A549 treated with GW870086 at 1 μM for 4 hours (cell line): ENCODE data around the gene AP3B2. TPM values are rescaled to one million over a fixed set of nuclear protein-coding genes. Genes with fewer than 3 reads are reported as not detected.

Experiments used
- total RNA-seq: library from RNA; stranded (reverse); fragments of 200-300 nt; extraction: Qiagen RNA extraction; gene quantifications from 5 replicates; pipeline ENCODE4 v1.2.3, GENCODE V29; 2022; ENCODE audit warnings: low read depth

The AP3B2 gene
- total RNA-seq = 0.47 to 1.0 TPM (median 0.68 TPM) in 5 replicates

GRCh38 chr15:82709421-82710207 lies at the start of gene AP3B2:
Gene AP3B2 (minus strand): TSS chr15:82709875. CDS start chr15:82709706, 169 bp downstream.

DNA sequence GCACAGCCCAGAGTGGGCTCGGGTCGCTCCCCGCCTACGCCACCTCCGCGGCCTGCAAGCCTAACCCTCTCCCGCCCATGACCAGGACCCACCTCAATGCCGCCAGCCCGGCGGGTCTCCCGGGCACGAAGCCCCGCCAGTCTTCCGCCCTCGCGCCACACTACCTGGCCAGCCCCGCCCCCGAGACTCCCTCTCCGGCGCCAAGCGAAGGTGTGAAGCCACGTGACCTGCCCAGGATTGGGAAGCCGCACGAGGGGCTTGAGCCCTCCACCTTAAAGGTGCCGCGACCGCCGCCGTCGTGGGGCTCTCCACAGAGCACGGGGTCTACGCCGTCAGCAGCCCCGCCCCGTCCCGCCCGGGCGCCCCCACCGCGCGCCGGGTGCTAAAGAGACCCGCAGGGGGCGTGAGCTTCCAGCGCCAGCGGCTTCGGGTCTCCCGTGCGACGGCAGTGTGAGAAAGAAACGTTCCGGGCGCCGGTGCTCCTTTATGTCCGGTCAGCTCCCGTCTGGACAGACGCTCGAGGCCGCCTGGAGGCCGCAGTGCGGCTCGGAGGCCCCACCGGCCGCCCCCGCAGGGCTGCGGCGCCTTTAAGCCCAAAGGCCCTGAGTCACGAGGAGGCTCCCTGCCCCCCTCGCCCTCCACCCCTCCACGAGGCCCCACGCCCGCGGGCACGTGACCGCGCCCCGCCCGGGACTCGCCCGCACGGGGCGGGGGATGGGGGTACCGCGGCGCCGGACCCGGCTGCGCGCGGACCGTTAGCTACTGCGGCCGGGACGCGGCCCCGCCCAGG lies 62.4 kb downstream of the AP3B2 start, which contains the start of gene CPEB1:
TSS of gene CPEB1 (minus strand) at position 319 of the 790 bp plus-strand sequence. CDS start 18,904 bp downstream, outside the sequence.

Other genes with a start within 250 kb of the AP3B2 start
- gene RPS17, start 169.4 kb downstream of the AP3B2 start, total RNA-seq = 3,849 to 4,455 TPM (median 3,970 TPM) in 5 replicates
- 2.3 to 3.5 TPM (median 2.9 TPM) in 5 replicates for gene CPEB1, start 62.5 kb downstream of the AP3B2 start, total RNA-seq
- not detected in 5 replicates for gene FSD2, start 96.2 kb upstream of the AP3B2 start, total RNA-seq
- 5.9 to 7.1 TPM (median 6.2 TPM) in 5 replicates for gene WHAMM, start 99.8 kb upstream of the AP3B2 start, total RNA-seq
- gene HOMER2, start 242.8 kb upstream of the AP3B2 start, total RNA-seq = 12.2 to 14.1 TPM (median 12.8 TPM) in 5 replicates